NCI-H2196 treated with DMSO at 0.1 percent for 48 hours (cell line): Measurements from ENCODE around the gene C10orf120.

Experiments
- DNase-seq: peaks from one replicate; lab custom pipeline; 2025; ENCODE audit not compliant: unreplicated experiment; lab: John Stamatoyannopoulos, UW

The C10orf120 gene

GRCh38 chr10:122699796-122700455, at the start of gene C10orf120:
Gene C10orf120, minus strand, starts transcription at chr10:122699846. Its CDS starts 56 bp downstream, at chr10:122699790.
- no peak for DNase-seq

GRCh38 chr10:122748496-122748895, 48.9 kb upstream of the C10orf120 start:
- no peak for DNase-seq

GRCh38 chr10:122746408-122746807, 46.8 kb upstream of the C10orf120 start:
- no peak for DNase-seq

GRCh38 chr10:122744257-122744656, 44.6 kb upstream of the C10orf120 start:
- no peak for DNase-seq

- no peak for DNase-seq
Measured at GRCh38 chr10:122740640-122741039, 41.0 kb upstream of the C10orf120 start.

- no peak for DNase-seq
Measured at GRCh38 chr10:122738031-122738430, 38.4 kb upstream of the C10orf120 start.

- no peak for DNase-seq
Measured at GRCh38 chr10:122733931-122734665, 34.5 kb upstream of the C10orf120 start.

- DNase-seq: no peak
Measured at GRCh38 chr10:122733443-122733842, 33.8 kb upstream of the C10orf120 start.

- no peak for DNase-seq
Measured at GRCh38 chr10:122730238-122730637, 30.6 kb upstream of the C10orf120 start.

GRCh38 chr10:122729126-122729525, 29.5 kb upstream of the C10orf120 start:
- no peak for DNase-seq

- no peak for DNase-seq
Measured at GRCh38 chr10:122727426-122727825, 27.8 kb upstream of the C10orf120 start.

GRCh38 chr10:122725768-122726167, 26.1 kb upstream of the C10orf120 start:
- DNase-seq: no peak

GRCh38 chr10:122725006-122725405, 25.4 kb upstream of the C10orf120 start:
- DNase-seq: no peak

GRCh38 chr10:122721111-122721510, 21.5 kb upstream of the C10orf120 start:
- DNase-seq: no peak

- DNase-seq: no peak
Measured at GRCh38 chr10:122716025-122716424, 16.4 kb upstream of the C10orf120 start.

GRCh38 chr10:122715576-122715975, 15.9 kb upstream of the C10orf120 start:
- DNase-seq: no peak

GRCh38 chr10:122713091-122713885, 13.6 kb upstream of the C10orf120 start:
- no peak for DNase-seq

- DNase-seq: no peak
Measured at GRCh38 chr10:122710576-122710975, 10.9 kb upstream of the C10orf120 start.

- no peak for DNase-seq
Measured at GRCh38 chr10:122709971-122710370, 10.3 kb upstream of the C10orf120 start.

- no peak for DNase-seq
Measured at GRCh38 chr10:122707535-122707934, 7.9 kb upstream of the C10orf120 start.

GRCh38 chr10:122706947-122707346, 7.3 kb upstream of the C10orf120 start:
- no peak for DNase-seq

- DNase-seq: no peak
Measured at GRCh38 chr10:122706467-122706866, 6.8 kb upstream of the C10orf120 start.
